ENCODE data around the gene MICU1. TPM values are rescaled to one million over a fixed set of nuclear protein-coding genes. Genes with fewer than 3 reads are reported as not detected.

MICU1 gene
- total RNA-seq, 1 donor from 2014 or later: 57.9 TPM

- H3K4me3 ChIP-seq (ENCODE audit: low read length in 3 of 3): no peak overlapping the region
- no peaks in the 10 kb centered on the region for H3K9me3 ChIP-seq (ENCODE audit: control insufficient read depth in 3 of 3, low read length in 3 of 3)
- H3K27me3 ChIP-seq (ENCODE audit: control insufficient read depth in 3 of 3, insufficient read depth in 3 of 3, low read length in 3 of 3): no peaks in the 10 kb centered on the region
- H3K4me1 ChIP-seq (ENCODE audit: control insufficient read depth in 3 of 3, insufficient read depth in 3 of 3, low read length in 3 of 3): no peaks in the 10 kb centered on the region
- H3K9ac ChIP-seq (ENCODE audit: low read depth in 1 of 3, low read length in 3 of 3): no peak overlapping the region
- H3K36me3 ChIP-seq (ENCODE audit: control insufficient read depth in 3 of 3, insufficient read depth in 3 of 3, low read length in 3 of 3): no peaks in the 10 kb centered on the region
- no peak overlapping the region for H3K27ac ChIP-seq (ENCODE audit: low read depth, low read length)
Measured at GRCh38 chr10:72515455-72515854, 110.4 kb downstream of the MICU1 start.

- Histone ChIP-seq H3K27ac (ENCODE audit: low read depth, low read length) (no peak overlapping the region), H3K36me3 (ENCODE audit: control insufficient read depth in 3 of 3, insufficient read depth in 3 of 3, low read length in 3 of 3) (no peaks in the 10 kb centered on the region), H3K4me3 (ENCODE audit: low read length in 3 of 3) (no peak overlapping the region), H3K9ac (ENCODE audit: low read depth in 1 of 3, low read length in 3 of 3) (no peak overlapping the region), H3K27me3 (ENCODE audit: control insufficient read depth in 3 of 3, insufficient read depth in 3 of 3, low read length in 3 of 3) (no peaks in the 10 kb centered on the region), H3K4me1 (ENCODE audit: control insufficient read depth in 3 of 3, insufficient read depth in 3 of 3, low read length in 3 of 3) (no peaks in the 10 kb centered on the region), H3K9me3 (ENCODE audit: control insufficient read depth in 3 of 3, low read length in 3 of 3) (no peaks in the 10 kb centered on the region)
Measured at GRCh38 chr10:72513910-72514309, 112.0 kb downstream of the MICU1 start.

GRCh38 chr10:72511459-72511858 lies 114.4 kb downstream of the MICU1 start:
- Histone ChIP-seq H3K4me1 (ENCODE audit: control insufficient read depth in 3 of 3, insufficient read depth in 3 of 3, low read length in 3 of 3) (no peaks in the 10 kb centered on the region), H3K27ac (ENCODE audit: low read depth, low read length) (no peak overlapping the region), H3K9ac (ENCODE audit: low read depth in 1 of 3, low read length in 3 of 3) (no peak overlapping the region), H3K9me3 (ENCODE audit: control insufficient read depth in 3 of 3, low read length in 3 of 3) (no peaks in the 10 kb centered on the region), H3K36me3 (ENCODE audit: control insufficient read depth in 3 of 3, insufficient read depth in 3 of 3, low read length in 3 of 3) (peaks cover 0 to 2% (median 0%) of the 10 kb centered on the region in 3 donors), H3K27me3 (ENCODE audit: control insufficient read depth in 3 of 3, insufficient read depth in 3 of 3, low read length in 3 of 3) (no peaks in the 10 kb centered on the region), H3K4me3 (ENCODE audit: low read length in 3 of 3) (no peak overlapping the region)

- Histone ChIP-seq H3K9ac (ENCODE audit: low read depth in 1 of 3, low read length in 3 of 3) (no peak overlapping the region), H3K27ac (ENCODE audit: low read depth, low read length) (no peak overlapping the region), H3K36me3 (ENCODE audit: control insufficient read depth in 3 of 3, insufficient read depth in 3 of 3, low read length in 3 of 3) (peaks cover 0 to 7% (median 0%) of the 10 kb centered on the region in 3 donors), H3K27me3 (ENCODE audit: control insufficient read depth in 3 of 3, insufficient read depth in 3 of 3, low read length in 3 of 3) (no peaks in the 10 kb centered on the region), H3K4me1 (ENCODE audit: control insufficient read depth in 3 of 3, insufficient read depth in 3 of 3, low read length in 3 of 3) (no peaks in the 10 kb centered on the region), H3K4me3 (ENCODE audit: low read length in 3 of 3) (no peak overlapping the region), H3K9me3 (ENCODE audit: control insufficient read depth in 3 of 3, low read length in 3 of 3) (no peaks in the 10 kb centered on the region)
Measured at GRCh38 chr10:72509941-72510340, 115.9 kb downstream of the MICU1 start.

- Histone ChIP-seq H3K27me3 (ENCODE audit: control insufficient read depth in 3 of 3, insufficient read depth in 3 of 3, low read length in 3 of 3) (no peaks in the 10 kb centered on the region), H3K4me3 (ENCODE audit: low read length in 3 of 3) (no peak overlapping the region), H3K9ac (ENCODE audit: low read depth in 1 of 3, low read length in 3 of 3) (no peak overlapping the region), H3K4me1 (ENCODE audit: control insufficient read depth in 3 of 3, insufficient read depth in 3 of 3, low read length in 3 of 3) (no peaks in the 10 kb centered on the region), H3K36me3 (ENCODE audit: control insufficient read depth in 3 of 3, insufficient read depth in 3 of 3, low read length in 3 of 3) (peaks cover 0 to 7% (median 0%) of the 10 kb centered on the region in 3 donors), H3K9me3 (ENCODE audit: control insufficient read depth in 3 of 3, low read length in 3 of 3) (no peaks in the 10 kb centered on the region), H3K27ac (ENCODE audit: low read depth, low read length) (no peak overlapping the region)
Measured at GRCh38 chr10:72509206-72509799, 116.6 kb downstream of the MICU1 start.

GRCh38 chr10:72508033-72508432 lies 117.8 kb downstream of the MICU1 start:
- H3K27me3 ChIP-seq (ENCODE audit: control insufficient read depth in 3 of 3, insufficient read depth in 3 of 3, low read length in 3 of 3): no peaks in the 10 kb centered on the region
- H3K4me3 ChIP-seq (ENCODE audit: low read length in 3 of 3): no peak overlapping the region
- H3K36me3 ChIP-seq (ENCODE audit: control insufficient read depth in 3 of 3, insufficient read depth in 3 of 3, low read length in 3 of 3): peaks cover 0 to 7% (median 0%) of the 10 kb centered on the region in 3 donors
- H3K9me3 ChIP-seq (ENCODE audit: control insufficient read depth in 3 of 3, low read length in 3 of 3): no peaks in the 10 kb centered on the region
- no peak overlapping the region for H3K27ac ChIP-seq (ENCODE audit: low read depth, low read length)
- H3K9ac ChIP-seq (ENCODE audit: low read depth in 1 of 3, low read length in 3 of 3): no peak overlapping the region
- H3K4me1 ChIP-seq (ENCODE audit: control insufficient read depth in 3 of 3, insufficient read depth in 3 of 3, low read length in 3 of 3): no peaks in the 10 kb centered on the region

GRCh38 chr10:72506474-72506873 lies 119.4 kb downstream of the MICU1 start:
- H3K9ac ChIP-seq (ENCODE audit: low read depth in 1 of 3, low read length in 3 of 3): no peak overlapping the region
- H3K9me3 ChIP-seq (ENCODE audit: control insufficient read depth in 3 of 3, low read length in 3 of 3): no peaks in the 10 kb centered on the region
- H3K36me3 ChIP-seq (ENCODE audit: control insufficient read depth in 3 of 3, insufficient read depth in 3 of 3, low read length in 3 of 3): peaks cover 0 to 7% (median 0%) of the 10 kb centered on the region in 3 donors
- no peaks in the 10 kb centered on the region for H3K4me1 ChIP-seq (ENCODE audit: control insufficient read depth in 3 of 3, insufficient read depth in 3 of 3, low read length in 3 of 3)
- H3K27me3 ChIP-seq (ENCODE audit: control insufficient read depth in 3 of 3, insufficient read depth in 3 of 3, low read length in 3 of 3): no peaks in the 10 kb centered on the region
- H3K27ac ChIP-seq (ENCODE audit: low read depth, low read length): no peak overlapping the region
- no peak overlapping the region for H3K4me3 ChIP-seq (ENCODE audit: low read length in 3 of 3)

GRCh38 chr10:72505435-72505834 lies 120.4 kb downstream of the MICU1 start:
- Histone ChIP-seq H3K4me3 (ENCODE audit: low read length in 3 of 3) (no peak overlapping the region), H3K36me3 (ENCODE audit: control insufficient read depth in 3 of 3, insufficient read depth in 3 of 3, low read length in 3 of 3) (peaks cover 0 to 7% (median 0%) of the 10 kb centered on the region in 3 donors), H3K27me3 (ENCODE audit: control insufficient read depth in 3 of 3, insufficient read depth in 3 of 3, low read length in 3 of 3) (no peaks in the 10 kb centered on the region), H3K4me1 (ENCODE audit: control insufficient read depth in 3 of 3, insufficient read depth in 3 of 3, low read length in 3 of 3) (no peaks in the 10 kb centered on the region), H3K27ac (ENCODE audit: low read depth, low read length) (no peak overlapping the region), H3K9ac (ENCODE audit: low read depth in 1 of 3, low read length in 3 of 3) (no peak overlapping the region), H3K9me3 (ENCODE audit: control insufficient read depth in 3 of 3, low read length in 3 of 3) (no peaks in the 10 kb centered on the region)

- H3K4me3 ChIP-seq (ENCODE audit: low read length in 3 of 3): no peak overlapping the region
- H3K9me3 ChIP-seq (ENCODE audit: control insufficient read depth in 3 of 3, low read length in 3 of 3): no peaks in the 10 kb centered on the region
- H3K27ac ChIP-seq (ENCODE audit: low read depth, low read length): no peak overlapping the region
- H3K36me3 ChIP-seq (ENCODE audit: control insufficient read depth in 3 of 3, insufficient read depth in 3 of 3, low read length in 3 of 3): peaks cover 0 to 7% (median 0%) of the 10 kb centered on the region in 3 donors
- H3K27me3 ChIP-seq (ENCODE audit: control insufficient read depth in 3 of 3, insufficient read depth in 3 of 3, low read length in 3 of 3): no peaks in the 10 kb centered on the region
- H3K4me1 ChIP-seq (ENCODE audit: control insufficient read depth in 3 of 3, insufficient read depth in 3 of 3, low read length in 3 of 3): no peaks in the 10 kb centered on the region
- no peak overlapping the region for H3K9ac ChIP-seq (ENCODE audit: low read depth in 1 of 3, low read length in 3 of 3)
Measured at GRCh38 chr10:72503694-72504438, 122.0 kb downstream of the MICU1 start.

GRCh38 chr10:72503241-72503640 lies 122.6 kb downstream of the MICU1 start:
- Histone ChIP-seq H3K27me3 (ENCODE audit: control insufficient read depth in 3 of 3, insufficient read depth in 3 of 3, low read length in 3 of 3) (no peaks in the 10 kb centered on the region), H3K4me3 (ENCODE audit: low read length in 3 of 3) (no peak overlapping the region), H3K9me3 (ENCODE audit: control insufficient read depth in 3 of 3, low read length in 3 of 3) (no peaks in the 10 kb centered on the region), H3K36me3 (ENCODE audit: control insufficient read depth in 3 of 3, insufficient read depth in 3 of 3, low read length in 3 of 3) (peaks cover 0 to 7% (median 0%) of the 10 kb centered on the region in 3 donors), H3K9ac (ENCODE audit: low read depth in 1 of 3, low read length in 3 of 3) (no peak overlapping the region), H3K4me1 (ENCODE audit: control insufficient read depth in 3 of 3, insufficient read depth in 3 of 3, low read length in 3 of 3) (no peaks in the 10 kb centered on the region), H3K27ac (ENCODE audit: low read depth, low read length) (no peak overlapping the region)

Data from skeletal muscle tissue (tissue), 4 donors.